Right ventricle myocardium superior (tissue), 1 donor: Measurements from ENCODE around the gene BHLHE41. TPM values are rescaled to one million over a fixed set of nuclear protein-coding genes. Genes with fewer than 3 reads are reported as not detected.

ENCODE experiments used
- ATAC-seq: fragments of 200-7000 bp; cut with Tn5 transposase; one replicate; pipeline ENCODE4 v1.9.1; 2020; ENCODE audit warnings: mild to moderate bottlenecking; ENCODE audit not compliant: poor library complexity
- DNase-seq: peaks from one replicate; pipeline ENCODE4 v3.0.0-alpha.2; 2020
- intact Hi-C: fragments of 100-400 bp; cut with DNase I; formaldehyde crosslinking; loops from one replicate; pipeline ENCODE4 v1.11.2; 2022
- total RNA-seq: library from RNA; stranded (reverse); fragmentation: NEBNext Ultra II Directional; extraction: Animal tissue kit (Norgen Biotek cat#: 25700); gene quantifications from one replicate; pipeline ENCODE4 v1.2.1, GENCODE V29; 2021
- donor health status: DM: no; HTN: yes; CAD: no; lungs with severe emphysema.

The BHLHE41 gene
- total RNA-seq, 1 donor from 2014 or later = 39.1 TPM

- intact Hi-C loops = no loop called here
- ATAC-seq = no peak
- no peak for DNase-seq
Observed at GRCh38 chr12:26136688-26137087, 11.9 kb upstream of the BHLHE41 start.

GRCh38 chr12:26135571-26135970 lies 10.7 kb upstream of the BHLHE41 start:
- no peak for ATAC-seq
- intact Hi-C loops = no loop called here

GRCh38 chr12:26135010-26135420 lies 10.2 kb upstream of the BHLHE41 start:
- ATAC-seq = no peak
- no peak for DNase-seq
- intact Hi-C loops = no loop called here

More at GRCh38 chr12:26135571-26135970, 10.7 kb upstream of the BHLHE41 start:
- no peak for DNase-seq

DNA sequence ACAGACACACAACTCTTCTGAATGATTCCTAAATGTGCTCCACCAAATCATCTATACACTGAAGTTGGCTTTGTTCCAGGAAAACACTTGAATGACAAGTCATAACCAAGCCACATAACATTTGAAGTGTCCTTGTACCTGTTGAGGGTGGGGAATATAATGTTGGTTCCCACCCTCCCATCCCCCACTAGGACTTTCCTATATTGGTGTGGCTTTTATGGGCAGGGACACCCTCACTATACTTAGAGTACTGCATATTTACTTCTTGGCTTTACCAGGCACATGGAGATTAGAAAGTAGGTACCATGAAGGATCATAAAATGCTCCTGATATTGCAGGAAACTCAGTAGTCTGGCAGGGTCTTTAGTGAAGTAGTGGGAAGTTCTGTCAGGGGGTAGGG lies 9.7 kb upstream of the BHLHE41 start:
- no peak for ATAC-seq
- intact Hi-C loops = no loop called here
- no peak for DNase-seq

GRCh38 chr12:26133521-26133920 lies 8.7 kb upstream of the BHLHE41 start:
- no peak for ATAC-seq
- intact Hi-C loops = no loop called here

GRCh38 chr12:26132866-26133265 lies 8.0 kb upstream of the BHLHE41 start:
- ATAC-seq = no peak
- DNase-seq = no peak
- intact Hi-C loops = no loop called here

More at GRCh38 chr12:26133521-26133920, 8.7 kb upstream of the BHLHE41 start:
- no peak for DNase-seq

GRCh38 chr12:26131936-26132335 lies 7.1 kb upstream of the BHLHE41 start:
- ATAC-seq = no peak
- DNase-seq = no peak
- intact Hi-C loops = no loop called here

- DNase-seq = no peak
- intact Hi-C loops = no loop called here
- ATAC-seq = no peak
Observed at GRCh38 chr12:26130728-26131127, 5.9 kb upstream of the BHLHE41 start.

GRCh38 chr12:26128168-26128567 lies 3.3 kb upstream of the BHLHE41 start:
- intact Hi-C loops = loop anchor here (5.0 to 10.0 kb wide), 3 partner anchors 67 to 267 kb away; partner anchors contain the start of gene SSPN
- no peak for ATAC-seq
- DNase-seq = no peak

DNA sequence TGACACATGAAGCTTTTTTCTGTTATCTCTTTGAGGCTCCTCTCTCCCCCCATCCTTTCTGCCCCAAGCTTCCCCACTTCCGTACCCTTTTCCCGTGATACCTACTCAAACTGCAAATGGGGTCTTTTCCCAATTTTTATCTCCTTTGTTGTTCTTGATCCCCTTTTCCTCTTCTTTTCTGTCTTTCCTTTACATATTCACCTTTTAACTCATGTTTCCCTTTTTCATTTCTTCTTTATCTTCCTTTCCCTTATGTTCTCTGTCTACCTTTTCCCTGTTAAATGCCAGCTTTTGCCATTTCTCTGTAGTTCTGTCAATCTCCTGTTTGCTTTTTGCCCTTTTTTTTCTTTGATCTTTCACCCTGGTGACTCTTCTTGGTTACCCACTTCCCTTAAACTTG lies 2.6 kb upstream of the BHLHE41 start:
- DNase-seq (no peak), ATAC-seq (no peak)
- intact Hi-C loops = loop anchor here (5.0 to 10.0 kb wide), 3 partner anchors 67 to 267 kb away; partner anchors contain the start of gene SSPN

DNA sequence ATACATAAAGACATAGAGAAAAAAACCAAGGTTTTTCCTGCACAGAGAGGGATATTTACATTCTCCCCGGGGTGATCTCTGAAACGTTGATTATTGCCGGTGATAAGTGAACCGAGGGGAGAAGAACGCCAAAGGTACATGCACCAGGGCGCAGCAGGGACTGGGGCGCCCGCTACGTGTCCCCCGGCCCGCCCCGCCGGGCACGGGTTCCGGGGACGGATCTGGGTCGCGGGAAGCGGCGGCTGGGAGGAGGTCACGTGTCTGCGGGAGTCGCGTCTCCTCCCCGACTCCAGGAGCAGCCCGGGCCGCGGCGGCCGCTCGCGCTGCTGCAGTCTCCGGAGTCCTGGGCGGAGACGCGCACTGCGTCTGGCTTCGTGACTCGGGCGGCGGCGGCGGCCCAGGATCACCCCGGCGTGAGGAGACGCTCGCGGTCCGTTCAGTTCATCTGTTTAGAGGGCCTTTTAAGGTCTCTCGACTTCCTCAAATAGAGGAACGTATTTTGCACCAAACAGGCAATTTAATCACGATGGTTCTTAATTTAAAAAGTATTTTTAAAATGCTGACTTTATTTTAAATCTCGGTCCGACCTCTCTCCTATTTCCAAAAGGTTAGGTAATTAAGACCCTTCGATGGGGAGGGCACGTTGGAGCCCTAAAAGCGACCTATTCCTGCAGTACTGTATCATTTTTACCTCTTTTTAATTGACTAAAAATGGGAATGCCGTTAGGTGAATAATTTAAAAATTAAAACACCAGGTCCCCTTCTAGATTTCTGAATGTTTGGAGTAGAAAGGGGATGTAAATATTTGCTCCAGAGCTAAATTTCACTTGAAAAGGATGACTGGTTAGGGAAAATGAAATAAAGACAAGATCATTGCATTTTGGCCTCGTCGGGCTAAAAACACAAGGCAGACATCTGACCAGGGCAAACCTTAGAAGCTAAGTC lies 1.8 kb upstream of the BHLHE41 start:
- peak; percentile 84 for ATAC-seq
- peak; percentile 93 for DNase-seq
- intact Hi-C loops = loop anchor here (5.0 to 10.0 kb wide), 3 partner anchors 68 to 268 kb away; partner anchors contain the start of gene SSPN

DNA sequence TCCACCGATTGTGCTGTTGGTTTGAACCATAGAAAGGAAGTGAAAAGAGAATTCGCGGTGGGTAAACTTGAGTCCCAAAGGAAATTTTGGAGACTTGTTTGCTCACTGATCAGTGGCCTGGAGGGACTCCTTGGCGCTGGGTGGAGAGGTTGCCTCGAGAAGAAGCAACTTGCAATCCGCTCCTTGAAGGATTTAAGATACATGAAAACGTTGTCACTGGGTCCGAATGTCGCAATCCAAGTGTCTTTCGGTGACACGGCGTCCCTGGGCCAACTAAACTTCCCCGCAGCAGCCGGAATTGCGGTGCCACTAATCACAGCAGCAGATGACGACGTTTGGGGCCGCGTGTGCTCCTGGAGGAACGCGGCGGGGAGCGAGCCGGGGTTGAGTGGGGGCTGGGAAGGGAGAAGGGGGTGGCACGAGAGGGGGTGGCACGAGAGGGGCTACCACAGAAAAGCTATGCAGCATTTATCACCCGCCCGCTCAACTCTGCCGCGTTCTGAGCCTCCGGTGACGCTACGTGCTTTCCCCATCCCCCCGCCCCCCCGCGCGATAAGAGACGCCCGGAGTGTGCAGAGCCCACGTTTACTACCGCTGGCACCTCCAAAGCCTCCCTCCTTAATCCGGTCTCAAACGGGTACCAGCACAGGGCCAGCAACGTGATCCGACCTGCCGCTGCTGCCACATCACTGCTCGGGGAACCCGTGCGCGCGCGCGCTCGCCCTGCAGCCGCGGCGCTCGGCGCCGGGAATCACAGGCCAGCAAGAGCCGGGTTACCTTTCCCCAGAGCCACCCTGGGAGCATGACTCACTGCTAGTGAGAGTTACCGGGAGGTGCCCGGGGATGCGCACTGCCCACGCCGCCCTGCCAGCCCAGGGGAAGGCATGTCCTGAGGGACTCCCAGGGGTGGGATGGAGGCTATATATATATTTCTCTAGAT lies 833 bp upstream of the BHLHE41 start:
- intact Hi-C loops = loop anchor here (5.0 to 10.0 kb wide), 3 partner anchors 69 to 269 kb away; partner anchors contain the start of gene SSPN
- peak; percentile 84 for DNase-seq
- ATAC-seq = peak; percentile 76

- ATAC-seq = no peak
- intact Hi-C loops = loop anchor here (10.0 kb wide), 2 partner anchors 71 to 271 kb away; partner anchors contain the start of gene SSPN
- no peak for DNase-seq
Observed at GRCh38 chr12:26123482-26123980, 1.3 kb downstream of the BHLHE41 start.

DNA sequence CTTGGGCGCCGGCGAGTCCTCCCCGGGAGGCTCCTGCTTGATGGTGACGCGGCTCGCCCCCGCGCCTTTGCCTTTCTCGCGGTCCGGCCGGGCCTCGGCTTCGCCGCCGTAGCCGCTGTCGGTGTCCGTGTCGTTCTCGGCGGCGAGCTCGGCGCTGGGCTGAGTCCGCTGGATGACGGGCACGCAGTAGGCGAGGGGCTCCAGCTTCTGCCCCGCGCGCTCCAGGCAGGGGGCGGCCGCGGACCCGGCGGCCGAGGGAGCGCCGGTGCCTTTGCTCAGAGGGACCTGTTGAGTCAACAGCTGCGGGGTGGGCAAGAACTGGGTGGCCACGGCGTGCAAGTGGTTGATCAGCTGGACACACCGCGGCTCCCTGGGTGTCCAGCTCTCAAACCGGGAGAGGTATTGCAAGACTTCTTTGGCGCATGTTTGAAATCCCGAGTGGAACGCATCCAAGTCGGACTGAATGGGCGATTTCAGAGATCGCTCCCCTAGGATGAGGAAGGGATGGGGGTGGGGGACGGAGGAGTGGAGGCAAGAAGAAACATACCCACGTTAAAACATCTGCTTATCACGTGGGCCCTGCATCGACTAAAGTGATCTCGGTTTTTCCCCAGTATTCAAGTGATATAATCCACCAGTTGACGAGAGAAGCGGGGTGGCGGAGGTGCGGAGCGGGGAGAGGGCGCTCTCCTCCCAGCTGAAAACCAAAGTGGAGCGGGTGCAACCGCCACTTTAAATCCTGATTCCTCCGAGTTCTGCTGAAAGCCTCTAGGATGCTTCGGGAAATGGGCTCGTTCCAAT lies 2.0 kb downstream of the BHLHE41 start:
- intact Hi-C loops = loop anchor here (10.0 kb wide), 2 partner anchors 72 to 272 kb away; partner anchors contain the start of gene SSPN
- peak; percentile 11 for ATAC-seq
- peak; percentile 70 for DNase-seq

DNA sequence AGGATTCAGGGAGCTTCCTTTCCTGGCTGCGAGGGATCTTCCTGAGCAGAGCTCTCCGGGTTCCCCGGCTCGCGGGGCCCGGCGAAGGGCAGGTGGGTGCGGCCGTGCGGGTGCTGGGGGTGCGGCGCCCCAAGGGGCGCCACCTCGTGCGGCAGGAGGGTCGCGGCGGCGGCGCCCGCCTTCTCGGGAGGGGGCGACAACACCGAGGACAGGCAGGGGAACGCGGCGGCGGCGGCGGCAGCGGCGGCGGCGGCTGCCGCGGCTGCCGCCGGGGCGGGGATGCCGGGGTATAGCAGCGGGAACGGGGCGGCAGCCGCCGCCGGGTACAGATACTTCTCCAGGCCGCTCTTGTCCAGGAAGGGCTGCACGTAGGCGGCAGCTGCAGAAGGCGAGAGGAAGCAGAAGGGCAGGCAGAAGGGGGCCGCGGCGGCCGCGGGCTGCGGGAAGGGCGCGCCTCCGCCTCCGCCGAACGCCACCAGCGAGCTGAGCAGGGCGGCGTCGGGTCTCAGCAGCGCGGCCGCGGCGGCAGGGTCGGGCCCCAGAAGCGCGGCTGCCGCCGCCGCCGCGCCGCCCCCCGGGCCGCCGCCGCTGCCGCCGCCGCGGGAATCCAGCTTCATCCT lies 2.7 kb downstream of the BHLHE41 start:
- DNase-seq (peak; percentile 60), ATAC-seq (no peak)
- intact Hi-C loops = loop anchor here (10.0 kb wide), 2 partner anchors 73 to 273 kb away; partner anchors contain the start of gene SSPN

- intact Hi-C loops = loop anchor here (10.0 kb wide), 2 partner anchors 73 to 273 kb away; partner anchors contain the start of gene SSPN
- no peak for DNase-seq
- ATAC-seq = no peak
Observed at GRCh38 chr12:26121323-26122060, 3.3 kb downstream of the BHLHE41 start.
